ENCODE results near the gene NTM.
A peak's percentile ranks its signal among the peaks of the same experiment; 100 is the strongest.

NTM gene

DNA sequence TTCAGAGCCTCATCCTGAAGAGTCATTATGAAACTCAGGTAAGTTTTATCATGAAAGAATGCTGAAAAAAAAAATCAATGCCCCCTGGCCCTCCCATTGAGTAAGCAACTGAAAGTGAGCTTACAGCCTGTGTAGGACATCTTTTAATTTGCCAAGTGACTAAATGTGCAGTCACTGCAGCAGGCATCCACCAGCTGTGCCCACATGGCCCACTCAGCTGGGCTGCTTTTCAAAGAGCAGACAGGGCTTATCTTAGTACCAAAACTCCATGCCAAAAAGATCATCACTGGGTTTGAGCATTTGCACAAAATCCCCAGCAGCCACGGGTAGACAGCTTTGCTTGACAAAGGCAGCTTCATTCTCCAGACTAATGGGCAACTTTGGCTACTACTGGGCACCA is 709.7 kb downstream of the NTM start:
- Histone ChIP-seq H3K27ac (ENCODE audit: poor library complexity, severe bottlenecking) (peak overlapping the region; percentile 100), H3K4me3 (ENCODE audit: severe bottlenecking) (no peak overlapping the region), H3K27me3 (ENCODE audit: insufficient read depth, poor library complexity, severe bottlenecking) (no peaks in the 10 kb centered on the region), H3K36me3 (ENCODE audit: low read depth) (peaks cover 1% of the 10 kb centered on the region; the same call in 1 of the 2 replicates), H3K4me1 (ENCODE audit: insufficient read depth, poor library complexity, severe bottlenecking) (peaks cover 24% of the 10 kb centered on the region), H3K9me3 (ENCODE audit: severe bottlenecking) (peaks cover 8% of the 10 kb centered on the region)
- TF ChIP-seq, protein P1, sequence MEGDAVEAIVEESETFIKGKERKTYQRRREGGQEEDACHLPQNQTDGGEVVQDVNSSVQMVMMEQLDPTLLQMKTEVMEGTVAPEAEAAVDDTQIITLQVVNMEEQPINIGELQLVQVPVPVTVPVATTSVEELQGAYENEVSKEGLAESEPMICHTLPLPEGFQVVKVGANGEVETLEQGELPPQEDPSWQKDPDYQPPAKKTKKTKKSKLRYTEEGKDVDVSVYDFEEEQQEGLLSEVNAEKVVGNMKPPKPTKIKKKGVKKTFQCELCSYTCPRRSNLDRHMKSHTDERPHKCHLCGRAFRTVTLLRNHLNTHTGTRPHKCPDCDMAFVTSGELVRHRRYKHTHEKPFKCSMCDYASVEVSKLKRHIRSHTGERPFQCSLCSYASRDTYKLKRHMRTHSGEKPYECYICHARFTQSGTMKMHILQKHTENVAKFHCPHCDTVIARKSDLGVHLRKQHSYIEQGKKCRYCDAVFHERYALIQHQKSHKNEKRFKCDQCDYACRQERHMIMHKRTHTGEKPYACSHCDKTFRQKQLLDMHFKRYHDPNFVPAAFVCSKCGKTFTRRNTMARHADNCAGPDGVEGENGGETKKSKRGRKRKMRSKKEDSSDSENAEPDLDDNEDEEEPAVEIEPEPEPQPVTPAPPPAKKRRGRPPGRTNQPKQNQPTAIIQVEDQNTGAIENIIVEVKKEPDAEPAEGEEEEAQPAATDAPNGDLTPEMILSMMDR (IDR thresholded peaks at IDR 0.05; ENCODE audit: poor library complexity, severe bottlenecking) = no peak
- DNase-seq (ENCODE audit: low spot score) (no peak), ATAC-seq (ENCODE audit: low read depth) (peak; percentile 86)

DNA sequence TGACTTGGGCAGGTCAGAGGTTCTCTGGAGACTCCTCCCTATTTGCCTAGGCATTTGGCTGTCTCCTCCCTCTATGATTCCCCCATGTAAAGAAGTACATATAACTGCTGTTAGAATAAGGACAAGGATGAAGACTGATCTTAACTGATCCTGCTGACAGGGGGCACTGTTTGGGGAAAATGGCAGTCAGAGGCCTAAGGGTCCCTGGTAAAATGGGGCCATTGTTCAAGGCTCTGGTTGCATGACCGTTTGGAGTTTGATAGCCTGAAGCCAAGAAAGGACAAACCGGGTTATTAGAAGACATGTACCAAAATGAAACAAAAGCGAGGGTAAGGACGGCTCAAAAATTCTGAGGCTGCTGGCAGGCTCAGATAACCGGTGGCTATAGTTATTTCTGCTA is 712.2 kb downstream of the NTM start:
- TF ChIP-seq, protein P1 (IDR thresholded peaks at IDR 0.05; ENCODE audit: poor library complexity, severe bottlenecking) = no peak
- no peaks in the 10 kb centered on the region for H3K27me3 ChIP-seq (ENCODE audit: insufficient read depth, poor library complexity, severe bottlenecking)
- H3K36me3 ChIP-seq (ENCODE audit: low read depth) = peaks cover 5% of the 10 kb centered on the region; the same call in 1 of the 2 replicates
- no peak overlapping the region for H3K27ac ChIP-seq (ENCODE audit: poor library complexity, severe bottlenecking)
- H3K9me3 ChIP-seq (ENCODE audit: severe bottlenecking) = peaks cover 19% of the 10 kb centered on the region
- no peak for DNase-seq (ENCODE audit: low spot score)
- H3K4me3 ChIP-seq (ENCODE audit: severe bottlenecking) = no peak overlapping the region
- H3K4me1 ChIP-seq (ENCODE audit: insufficient read depth, poor library complexity, severe bottlenecking) = peaks cover 13% of the 10 kb centered on the region
- no peak for ATAC-seq (ENCODE audit: low read depth)

DNA sequence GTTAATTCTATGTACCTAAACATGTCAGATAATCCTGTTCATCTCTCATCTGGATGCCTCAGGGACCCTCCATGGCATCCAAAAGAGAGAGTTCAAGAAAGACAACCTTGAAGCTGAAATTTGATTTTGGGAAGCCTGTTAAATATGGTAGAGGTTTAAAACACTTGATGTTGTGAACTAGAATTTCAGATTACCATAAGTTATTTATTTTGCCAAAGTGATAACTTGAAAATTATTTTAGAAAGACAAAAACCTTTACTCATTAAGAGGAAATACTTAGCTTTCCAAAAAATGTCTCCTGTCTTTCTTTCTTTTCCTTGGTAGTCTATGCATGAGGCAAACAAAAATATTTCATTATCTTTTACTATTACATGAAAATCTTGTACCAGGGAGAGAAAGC is 714.0 kb downstream of the NTM start:
- H3K27me3 ChIP-seq (ENCODE audit: insufficient read depth, poor library complexity, severe bottlenecking) = no peaks in the 10 kb centered on the region
- no peak overlapping the region for H3K4me3 ChIP-seq (ENCODE audit: severe bottlenecking)
- ATAC-seq (ENCODE audit: low read depth) = no peak
- peaks cover 19% of the 10 kb centered on the region for H3K9me3 ChIP-seq (ENCODE audit: severe bottlenecking)
- TF ChIP-seq, protein P1 (IDR thresholded peaks at IDR 0.05; ENCODE audit: poor library complexity, severe bottlenecking) = no peak
- peaks cover 5% of the 10 kb centered on the region; the same call in 1 of the 2 replicates for H3K36me3 ChIP-seq (ENCODE audit: low read depth)
- no peak overlapping the region for H3K27ac ChIP-seq (ENCODE audit: poor library complexity, severe bottlenecking)
- peaks cover 25% of the 10 kb centered on the region for H3K4me1 ChIP-seq (ENCODE audit: insufficient read depth, poor library complexity, severe bottlenecking)
- DNase-seq (ENCODE audit: low spot score) = no peak

DNA sequence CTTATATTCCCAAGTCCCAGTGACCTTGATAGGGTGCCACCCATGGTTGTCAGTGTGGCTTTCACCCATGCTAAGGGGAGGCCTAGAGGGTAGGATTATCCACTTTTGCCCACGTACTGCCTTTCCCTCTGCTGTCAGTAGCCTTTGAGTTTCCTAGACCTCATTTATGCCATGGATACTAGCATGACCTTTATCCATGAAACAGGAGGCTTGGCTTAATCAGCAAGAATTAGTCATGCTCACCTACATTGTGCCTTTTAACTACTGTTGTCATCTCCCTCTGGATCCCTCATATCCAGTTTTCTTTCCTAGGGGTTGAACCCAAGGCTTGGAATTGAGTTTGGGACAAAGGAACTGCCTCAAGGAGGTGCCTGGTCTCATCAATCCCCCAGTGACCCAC is 716.7 kb downstream of the NTM start:
- Histone ChIP-seq H3K36me3 (ENCODE audit: low read depth) (peaks cover 5% of the 10 kb centered on the region; the same call in 1 of the 2 replicates), H3K4me3 (ENCODE audit: severe bottlenecking) (no peak overlapping the region), H3K4me1 (ENCODE audit: insufficient read depth, poor library complexity, severe bottlenecking) (peaks cover 15% of the 10 kb centered on the region), H3K27ac (ENCODE audit: poor library complexity, severe bottlenecking) (peak overlapping the region; percentile 56), H3K27me3 (ENCODE audit: insufficient read depth, poor library complexity, severe bottlenecking) (no peaks in the 10 kb centered on the region), H3K9me3 (ENCODE audit: severe bottlenecking) (peaks cover 19% of the 10 kb centered on the region)
- TF ChIP-seq, protein P1 (IDR thresholded peaks at IDR 0.05; ENCODE audit: poor library complexity, severe bottlenecking) = no peak
- DNase-seq (ENCODE audit: low spot score) (no peak), ATAC-seq (ENCODE audit: low read depth) (no peak)

DNA sequence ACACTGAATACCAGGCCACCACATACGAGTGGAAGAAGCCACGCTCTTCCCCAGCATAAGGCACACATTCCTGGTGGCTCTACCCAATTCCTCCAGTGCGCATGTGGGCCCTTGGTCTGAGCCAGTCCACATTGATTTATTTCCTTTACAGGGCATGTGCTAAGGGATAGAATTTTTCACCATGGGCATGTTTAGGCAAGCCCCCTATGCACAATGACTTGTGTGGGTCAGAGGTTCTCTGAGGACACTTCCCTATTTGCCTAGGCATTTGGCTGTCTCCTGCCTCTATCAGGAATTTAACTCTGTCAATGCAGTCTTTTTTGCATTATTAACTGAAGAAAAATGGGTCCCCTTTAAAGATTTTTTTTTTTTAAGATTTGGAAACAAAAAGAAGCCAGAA is 718.1 kb downstream of the NTM start:
- ATAC-seq (ENCODE audit: low read depth) = peak; percentile 80
- Histone ChIP-seq H3K36me3 (ENCODE audit: low read depth) (peaks cover 5% of the 10 kb centered on the region; the same call in 1 of the 2 replicates), H3K27ac (ENCODE audit: poor library complexity, severe bottlenecking) (peak overlapping the region; percentile 56)

More for the DNA sequence above, 718.1 kb downstream of the NTM start:
- no peaks in the 10 kb centered on the region for H3K27me3 ChIP-seq (ENCODE audit: insufficient read depth, poor library complexity, severe bottlenecking)
- H3K9me3 ChIP-seq (ENCODE audit: severe bottlenecking) = peaks cover 16% of the 10 kb centered on the region
- H3K4me3 ChIP-seq (ENCODE audit: severe bottlenecking) = no peak overlapping the region
- no peak for DNase-seq (ENCODE audit: low spot score)
- TF ChIP-seq, protein P1 (IDR thresholded peaks at IDR 0.05; ENCODE audit: poor library complexity, severe bottlenecking) = no peak
- H3K4me1 ChIP-seq (ENCODE audit: insufficient read depth, poor library complexity, severe bottlenecking) = peaks cover 15% of the 10 kb centered on the region
